ENCODE data around the gene MRPS18A. TPM values are rescaled to one million over a fixed set of nuclear protein-coding genes. Genes with fewer than 3 reads are reported as not detected.

The MRPS18A gene
- total RNA-seq, 4 donors from 2014 or later: 26.3 to 61.1 (median 45.1) TPM

- intact Hi-C loops (cut with DNase I): loop anchor here (2.0 kb wide), 1 partner anchor 361 kb away; no protein-coding TSS in a partner anchor
- Histone ChIP-seq H3K36me3 (no peaks in the 10 kb centered on the region), H3K27me3 (no peaks in the 10 kb centered on the region), H3K4me3 (replicated peaks in 1 of 3) (no peak overlapping the region), H3K4me1 (peaks cover 0 to 21% of the 10 kb centered on the region in 2 donors), H3K9me3 (no peaks in the 10 kb centered on the region), H3K27ac (peak overlapping the region in 2 of 3 donors; percentile 18 to 25)
- peak; percentile 7 to 18 for DNase-seq
- TF ChIP-seq CTCF (IDR thresholded peaks at IDR 0.05): no peak
- no peak for TF ChIP-seq POLR2A (IDR thresholded peaks at IDR 0.05)
- 45 to 72% methylated on average over 6 to 12 of the region's 12 CpGs for WGBS, 2 donors
These were observed 30.2 kb upstream of the MRPS18A start for GRCh38 chr6:43717822-43718221.

GRCh38 chr6:43717389-43717788, 29.8 kb upstream of the MRPS18A start:
- intact Hi-C loops (cut with DNase I): no loop called here

GRCh38 chr6:43716099-43716498, 28.5 kb upstream of the MRPS18A start:
- Histone ChIP-seq H3K4me3 (replicated peaks in 1 of 3) (no peak overlapping the region), H3K27ac (no peak overlapping the region), H3K9me3 (no peaks in the 10 kb centered on the region), H3K27me3 (no peaks in the 10 kb centered on the region), H3K4me1 (peaks cover 0 to 21% of the 10 kb centered on the region in 2 donors), H3K36me3 (no peaks in the 10 kb centered on the region)
- no peak for DNase-seq
- no peak for TF ChIP-seq CTCF (IDR thresholded peaks at IDR 0.05)
- TF ChIP-seq POLR2A (IDR thresholded peaks at IDR 0.05): no peak
- intact Hi-C loops (cut with DNase I): no loop called here
- 40 to 62% methylated on average over 7 to 8 of the region's 9 CpGs for WGBS, 2 donors

More at GRCh38 chr6:43717389-43717788, 29.8 kb upstream of the MRPS18A start:
- no peaks in the 10 kb centered on the region for H3K36me3 ChIP-seq
- TF ChIP-seq CTCF (IDR thresholded peaks at IDR 0.05): no peak
- 83 to 89% methylated on average over 8 of the region's 8 CpGs for WGBS, 2 donors
- H3K4me3 ChIP-seq (replicated peaks in 1 of 3): no peak overlapping the region
- no peaks in the 10 kb centered on the region for H3K9me3 ChIP-seq
- no peaks in the 10 kb centered on the region for H3K27me3 ChIP-seq
- H3K4me1 ChIP-seq: peaks cover 0 to 21% of the 10 kb centered on the region in 2 donors
- H3K27ac ChIP-seq: peak overlapping the region in 2 of 3 donors; percentile 3 to 25
- DNase-seq: no peak

GRCh38 chr6:43715056-43715788, 27.6 kb upstream of the MRPS18A start:
- WGBS, 2 donors: 72 to 82% methylated on average over 5 of the region's 5 CpGs
- DNase-seq: no peak
- H3K27ac ChIP-seq: no peak overlapping the region
- intact Hi-C loops (cut with DNase I): no loop called here
- peaks cover 0 to 21% of the 10 kb centered on the region in 2 donors for H3K4me1 ChIP-seq
- no peak overlapping the region for H3K4me3 ChIP-seq (replicated peaks in 1 of 3)
- no peaks in the 10 kb centered on the region for H3K36me3 ChIP-seq
- H3K9me3 ChIP-seq: no peaks in the 10 kb centered on the region
- TF ChIP-seq CTCF (IDR thresholded peaks at IDR 0.05) (no peak), POLR2A (IDR thresholded peaks at IDR 0.05) (no peak)
- no peaks in the 10 kb centered on the region for H3K27me3 ChIP-seq

GRCh38 chr6:43714311-43715055, 26.9 kb upstream of the MRPS18A start:
- H3K36me3 ChIP-seq: no peaks in the 10 kb centered on the region
- peaks cover 0 to 24% of the 10 kb centered on the region in 2 donors for H3K4me1 ChIP-seq
- no peak for TF ChIP-seq POLR2A (IDR thresholded peaks at IDR 0.05)
- no peak for TF ChIP-seq CTCF (IDR thresholded peaks at IDR 0.05)
- intact Hi-C loops (cut with DNase I): loop anchor here (5.0 kb wide), 1 partner anchor 43 kb away; no protein-coding TSS in a partner anchor
- 61 to 74% methylated on average over 9 of the region's 9 CpGs for WGBS, 2 donors
- H3K27ac ChIP-seq: no peak overlapping the region
- H3K4me3 ChIP-seq (replicated peaks in 1 of 3): no peak overlapping the region
- no peak for DNase-seq
- H3K27me3 ChIP-seq: no peaks in the 10 kb centered on the region
- no peaks in the 10 kb centered on the region for H3K9me3 ChIP-seq
